GM21576 (cell line): ENCODE measurements around the gene C11orf98.
"Not testable (repeated sequence)": the region's sequence is repeated elsewhere in the genome, so short reads cannot be mapped to it uniquely, and the experiment has no call there.

Experiments used
- ATAC-seq: cut with Tn5 transposase; IDR thresholded peaks from one replicate; pipeline ENCODE4 v1.9.1; 2021; ENCODE audit warnings: mild to moderate bottlenecking, moderate library complexity; ENCODE audit not compliant: unreplicated experiment

Gene C11orf98

GRCh38 chr11:62665075-62665598 lies at the start of gene C11orf98, which contains the start of gene CSKMT:
C11orf98 (minus strand) TSS chr11:62665210; CDS start chr11:62665169, 41 bp downstream.
CSKMT (plus strand) TSS chr11:62665312; CDS start chr11:62665880, 568 bp downstream.
- peak; percentile 60 for ATAC-seq

GRCh38 chr11:62713343-62713742 lies 48.3 kb upstream of the C11orf98 start:
- no peak for ATAC-seq

- ATAC-seq: no peak
Observed at GRCh38 chr11:62712861-62713260, 47.9 kb upstream of the C11orf98 start.

GRCh38 chr11:62712276-62712812 lies 47.3 kb upstream of the C11orf98 start:
- no peak for ATAC-seq

GRCh38 chr11:62710001-62710345 lies 45.0 kb upstream of the C11orf98 start:
- no peak for ATAC-seq

GRCh38 chr11:62709247-62710000 lies 44.4 kb upstream of the C11orf98 start:
- peak; percentile 59 for ATAC-seq

GRCh38 chr11:62708793-62709192 lies 43.8 kb upstream of the C11orf98 start:
- ATAC-seq: no peak

GRCh38 chr11:62708392-62708791 lies 43.4 kb upstream of the C11orf98 start:
- no peak for ATAC-seq

GRCh38 chr11:62707277-62707861 lies 42.4 kb upstream of the C11orf98 start, which contains the start of the genes BSCL2 and GNG3:
BSCL2 (minus strand) TSS chr11:62707424; CDS start chr11:62707195, 229 bp downstream.
GNG3 (plus strand) TSS chr11:62707676; CDS start chr11:62708296, 620 bp downstream.
- ATAC-seq: no peak

- no peak for ATAC-seq
Observed at GRCh38 chr11:62706850-62707247, 41.8 kb upstream of the C11orf98 start.

- ATAC-seq: peak; percentile 47
Observed at GRCh38 chr11:62705880-62706849, 41.2 kb upstream of the C11orf98 start.

GRCh38 chr11:62705413-62705812 lies 40.4 kb upstream of the C11orf98 start:
- ATAC-seq: no peak

GRCh38 chr11:62703921-62704320 lies 38.9 kb upstream of the C11orf98 start:
- not testable (repeated sequence) for ATAC-seq

GRCh38 chr11:62702246-62702645 lies 37.2 kb upstream of the C11orf98 start:
- ATAC-seq: no peak

- ATAC-seq: no peak
Observed at GRCh38 chr11:62694455-62695167, 29.6 kb upstream of the C11orf98 start.

- ATAC-seq: not testable (repeated sequence)
Observed at GRCh38 chr11:62693624-62694023, 28.6 kb upstream of the C11orf98 start.

GRCh38 chr11:62689421-62690183 lies 24.6 kb upstream of the C11orf98 start, which contains the start of gene LRRN4CL:
LRRN4CL (minus strand) TSS chr11:62689530; CDS start chr11:62688508, 1,022 bp downstream.
- ATAC-seq: no peak

- ATAC-seq: no peak
Observed at GRCh38 chr11:62688491-62688890, 23.5 kb upstream of the C11orf98 start.
